GM12878 (cell line): Measurements from ENCODE around the gene PCSK5.

ENCODE experiments used
- CHD2 ChIP-seq: IDR thresholded peaks from 2 replicates; pipeline ENCODE4 v1.6.1; 2011; ENCODE audit warnings: low read depth, low read length, improper control_type of control experiment, borderline replicate concordance
- DPF2 ChIP-seq: fragments of 450-650 bp; IDR thresholded peaks from 2 replicates; pipeline ENCODE4 v1.6.1; 2017; ENCODE audit warnings: mild to moderate bottlenecking
- JUND ChIP-seq: IDR thresholded peaks from 2 replicates; pipeline ENCODE4 v1.6.1; 2012; ENCODE audit warnings: low read depth, mild to moderate bottlenecking, low read length, improper control_type of control experiment, moderate library complexity
- RCOR1 ChIP-seq: conservative IDR thresholded peaks from 2 replicates; pipeline ENCODE4 v1.6.1; 2012; ENCODE audit warnings: low read depth, low read length, improper control_type of control experiment
- SMC3 ChIP-seq: IDR thresholded peaks from 2 replicates; pipeline ENCODE4 v1.6.1; 2011; ENCODE audit warnings: low read length, improper control_type of control experiment, borderline replicate concordance
- SPI1 ChIP-seq: IDR thresholded peaks from 2 replicates; pipeline ENCODE4 v1.6.1; 2011; ENCODE audit warnings: low read depth, mild to moderate bottlenecking, low read length, moderate library complexity, borderline replicate concordance; ENCODE audit not compliant: insufficient read depth
- SUZ12 ChIP-seq: fragments of 200-600 bp; sonication (generic); IDR thresholded peaks from one replicate; pipeline ENCODE4 v1.6.1; 2018; ENCODE audit warnings: antibody characterized with exemption, mild to moderate bottlenecking; ENCODE audit not compliant: unreplicated experiment
- ZNF384 ChIP-seq: IDR thresholded peaks from 2 replicates; pipeline ENCODE4 v1.6.1; 2012; ENCODE audit warnings: low read depth, mild to moderate bottlenecking, low read length, improper control_type of control experiment, borderline replicate concordance
- TF ChIP-seq, protein P1 (sequence below), 3 experiments: IDR thresholded peaks in 2 of 3; conservative IDR thresholded peaks in 1 of 3; 2 replicates each; pipeline ENCODE4 v1.5.1; 2011; ENCODE audit warnings: low read depth in 3 of 3, low read length in 3 of 3, mild to moderate bottlenecking in 3 of 3, control low read depth in 2 of 3, moderate library complexity in 2 of 3, inconsistent platforms in 1 of 3, mixed read lengths in 1 of 3; ENCODE audit not compliant: control insufficient read depth in 2 of 3, insufficient read depth in 1 of 3; ENCODE audit errors: extremely low read depth in 1 of 3
- TF ChIP-seq, protein P2 (sequence below): fragments of 450-650 bp; IDR thresholded peaks from 2 replicates; pipeline ENCODE4 v1.6.1; 2017; ENCODE audit warnings: mild to moderate bottlenecking

DNA sequence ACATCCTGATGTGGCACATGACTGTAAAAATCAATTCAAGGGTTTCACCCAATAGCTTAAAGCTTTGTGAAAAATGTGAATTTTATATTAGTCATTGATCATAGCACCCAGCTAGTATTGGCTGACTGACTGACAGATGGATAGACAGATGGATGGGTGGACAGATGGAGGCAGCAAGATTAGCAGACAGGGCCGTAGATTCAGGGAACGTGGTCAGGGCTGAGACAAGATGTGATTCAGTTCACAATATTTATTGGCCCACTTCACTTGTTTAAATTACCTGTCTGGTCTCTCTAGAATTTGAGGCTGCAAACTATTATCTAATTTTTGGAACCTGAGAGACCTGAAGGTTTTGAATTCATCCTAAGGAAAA, 12.0 kb upstream of the PCSK5 start:
- TF ChIP-seq, protein P1, sequence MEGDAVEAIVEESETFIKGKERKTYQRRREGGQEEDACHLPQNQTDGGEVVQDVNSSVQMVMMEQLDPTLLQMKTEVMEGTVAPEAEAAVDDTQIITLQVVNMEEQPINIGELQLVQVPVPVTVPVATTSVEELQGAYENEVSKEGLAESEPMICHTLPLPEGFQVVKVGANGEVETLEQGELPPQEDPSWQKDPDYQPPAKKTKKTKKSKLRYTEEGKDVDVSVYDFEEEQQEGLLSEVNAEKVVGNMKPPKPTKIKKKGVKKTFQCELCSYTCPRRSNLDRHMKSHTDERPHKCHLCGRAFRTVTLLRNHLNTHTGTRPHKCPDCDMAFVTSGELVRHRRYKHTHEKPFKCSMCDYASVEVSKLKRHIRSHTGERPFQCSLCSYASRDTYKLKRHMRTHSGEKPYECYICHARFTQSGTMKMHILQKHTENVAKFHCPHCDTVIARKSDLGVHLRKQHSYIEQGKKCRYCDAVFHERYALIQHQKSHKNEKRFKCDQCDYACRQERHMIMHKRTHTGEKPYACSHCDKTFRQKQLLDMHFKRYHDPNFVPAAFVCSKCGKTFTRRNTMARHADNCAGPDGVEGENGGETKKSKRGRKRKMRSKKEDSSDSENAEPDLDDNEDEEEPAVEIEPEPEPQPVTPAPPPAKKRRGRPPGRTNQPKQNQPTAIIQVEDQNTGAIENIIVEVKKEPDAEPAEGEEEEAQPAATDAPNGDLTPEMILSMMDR (IDR thresholded peaks at IDR 0.05 in 2 of 3, conservative IDR thresholded peaks at IDR 0.05 in 1 of 3; ENCODE audit: control insufficient read depth in 2 of 3, extremely low read depth in 1 of 3, insufficient read depth in 1 of 3, low read depth in 3 of 3, low read length in 3 of 3): no peak
- no peak for TF ChIP-seq SPI1
- no peak for TF ChIP-seq RCOR1
- no peak for TF ChIP-seq SUZ12
- TF ChIP-seq CHD2: no peak
- no peak for TF ChIP-seq DPF2
- TF ChIP-seq JUND: no peak
- TF ChIP-seq, protein P2, sequence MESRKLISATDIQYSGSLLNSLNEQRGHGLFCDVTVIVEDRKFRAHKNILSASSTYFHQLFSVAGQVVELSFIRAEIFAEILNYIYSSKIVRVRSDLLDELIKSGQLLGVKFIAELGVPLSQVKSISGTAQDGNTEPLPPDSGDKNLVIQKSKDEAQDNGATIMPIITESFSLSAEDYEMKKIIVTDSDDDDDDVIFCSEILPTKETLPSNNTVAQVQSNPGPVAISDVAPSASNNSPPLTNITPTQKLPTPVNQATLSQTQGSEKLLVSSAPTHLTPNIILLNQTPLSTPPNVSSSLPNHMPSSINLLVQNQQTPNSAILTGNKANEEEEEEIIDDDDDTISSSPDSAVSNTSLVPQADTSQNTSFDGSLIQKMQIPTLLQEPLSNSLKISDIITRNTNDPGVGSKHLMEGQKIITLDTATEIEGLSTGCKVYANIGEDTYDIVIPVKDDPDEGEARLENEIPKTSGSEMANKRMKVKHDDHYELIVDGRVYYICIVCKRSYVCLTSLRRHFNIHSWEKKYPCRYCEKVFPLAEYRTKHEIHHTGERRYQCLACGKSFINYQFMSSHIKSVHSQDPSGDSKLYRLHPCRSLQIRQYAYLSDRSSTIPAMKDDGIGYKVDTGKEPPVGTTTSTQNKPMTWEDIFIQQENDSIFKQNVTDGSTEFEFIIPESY: no peak
- no peak for TF ChIP-seq SMC3
- TF ChIP-seq ZNF384: no peak
